Activated gamma-delta T cell (primary cell): ENCODE measurements around the gene C19orf44.
"Not testable (repeated sequence)": the region's sequence is repeated elsewhere in the genome, so short reads cannot be mapped to it uniquely, and the experiment has no call there.

Source experiments
- DNase-seq: peaks from one replicate; lab custom pipeline; 2025; lab: John Stamatoyannopoulos, UW
- total RNA-seq, 2 donors: gene quantifications; one replicate each; lab custom pipeline; 2026; lab: John Stamatoyannopoulos, UW

Gene C19orf44
- total RNA-seq, result 4.6 to 6.7 reads per million in 2 donors

DNA sequence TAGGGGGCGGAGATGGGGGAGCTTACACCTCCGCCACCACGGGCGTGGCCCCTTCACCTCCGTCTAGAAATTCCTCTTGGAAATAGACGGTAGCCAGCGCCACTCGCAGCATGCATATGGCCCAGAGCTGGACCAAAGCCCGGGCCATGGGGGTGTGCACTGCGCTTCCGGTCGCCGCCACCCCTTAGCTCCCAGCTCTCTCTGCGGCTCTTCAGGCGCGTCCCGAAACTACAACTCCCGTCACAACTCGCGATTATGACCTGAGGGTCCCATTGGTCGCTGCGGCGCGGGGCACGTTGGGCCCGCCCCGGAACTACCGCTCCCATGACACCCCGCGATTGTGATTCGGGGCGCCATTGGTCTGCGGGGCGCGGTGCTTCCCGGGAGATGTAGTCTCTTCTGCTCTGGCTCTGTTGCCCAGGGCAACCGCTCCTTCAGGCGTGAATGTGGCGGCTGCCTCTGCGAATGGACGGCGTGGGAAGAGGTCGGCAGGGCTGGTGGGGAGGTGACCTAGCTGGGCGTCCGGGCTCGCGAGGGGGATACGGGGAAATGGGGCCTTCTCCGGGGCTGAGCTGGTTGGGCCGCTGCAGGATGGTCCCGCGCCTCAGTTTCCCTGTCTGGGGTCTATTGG lies at the start of gene C19orf44, which contains the start of gene CALR3:
C19orf44 (plus strand) TSS at position 413 of the 631 bp plus-strand sequence. CDS start 4,399 bp downstream, outside the sequence.
CALR3 (minus strand) TSS at position 186 of the 631 bp plus-strand sequence; CDS start at position 148, 38 bp downstream.
- peak; percentile 92 for DNase-seq

DNA sequence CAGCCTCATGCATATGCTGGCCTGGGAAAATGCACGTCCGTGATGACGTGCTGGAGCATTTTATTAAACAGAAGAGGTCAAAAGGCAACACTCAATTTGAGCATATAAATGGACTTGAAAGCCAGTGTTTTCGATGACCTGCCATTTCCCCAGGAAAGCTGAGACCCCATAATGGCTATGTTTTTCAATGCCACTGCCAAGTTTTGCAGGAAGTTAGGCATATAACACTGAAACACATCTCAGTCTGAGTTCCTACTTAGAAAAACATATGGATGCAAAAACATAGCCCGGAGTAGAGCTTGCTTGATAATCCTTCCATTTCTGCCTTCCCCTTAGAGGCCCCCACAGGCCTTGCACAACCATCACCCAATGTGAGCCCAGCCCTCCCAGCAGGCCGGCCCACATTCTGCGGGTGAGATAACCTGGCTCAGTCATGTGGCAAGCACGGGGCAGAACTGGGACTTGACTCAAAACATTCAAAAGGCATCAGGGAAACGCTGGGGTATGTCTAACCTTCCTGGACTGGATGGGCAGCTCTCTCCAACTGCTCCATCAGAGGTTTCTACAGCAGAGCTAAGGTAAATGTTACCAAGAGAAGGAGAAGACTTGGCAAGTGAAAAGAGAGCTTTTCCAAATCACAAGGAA lies 49.3 kb upstream of the C19orf44 start:
- peak; percentile 43 for DNase-seq

DNA sequence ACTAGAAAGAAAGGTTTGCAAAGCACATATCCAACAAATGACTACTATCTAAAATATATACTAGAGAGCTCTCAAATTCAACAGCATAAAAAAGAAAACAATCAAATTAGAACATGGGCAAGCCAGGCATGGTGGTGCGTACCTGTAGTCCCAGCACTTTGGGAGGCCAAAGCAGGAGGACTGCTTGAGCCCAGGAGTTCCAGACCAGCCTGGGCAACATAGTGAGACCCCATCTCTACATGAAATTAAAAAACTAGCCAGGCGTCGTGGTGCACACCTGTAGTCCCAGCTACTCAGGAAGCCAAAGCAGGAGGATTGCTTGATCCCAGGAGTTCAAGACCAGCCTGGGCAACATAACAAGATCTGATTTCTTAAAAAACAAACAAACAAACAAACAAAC lies 47.3 kb upstream of the C19orf44 start:
- not testable (repeated sequence) for DNase-seq

DNA sequence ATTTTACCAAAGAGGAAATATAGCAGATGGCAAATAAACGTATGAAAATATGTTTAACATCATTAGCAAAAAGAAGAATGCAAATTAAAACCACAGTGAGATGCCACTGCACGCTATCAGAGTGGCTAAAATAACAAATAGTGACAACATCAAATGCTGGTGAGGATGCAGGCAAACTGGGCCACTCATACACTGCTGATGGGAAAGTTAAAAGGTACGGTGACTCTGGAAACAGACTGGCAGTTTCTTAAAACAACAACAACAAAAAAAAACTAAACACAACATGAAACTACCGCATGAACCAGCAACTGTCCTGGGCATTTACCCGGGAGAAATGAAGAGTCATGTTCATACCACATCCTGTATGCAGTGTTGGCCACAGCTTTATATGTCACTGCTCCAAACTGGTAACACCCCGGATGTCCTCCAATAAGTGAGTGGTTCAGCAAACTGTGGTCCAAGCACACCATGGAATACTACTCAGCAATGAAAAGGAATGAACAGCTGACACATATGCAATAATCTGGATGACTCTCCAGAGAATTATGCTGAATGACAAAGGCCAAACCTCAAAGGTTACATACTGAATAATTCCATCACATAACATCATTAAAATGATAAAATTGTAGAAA lies 46.7 kb upstream of the C19orf44 start:
- DNase-seq, result no peak

DNA sequence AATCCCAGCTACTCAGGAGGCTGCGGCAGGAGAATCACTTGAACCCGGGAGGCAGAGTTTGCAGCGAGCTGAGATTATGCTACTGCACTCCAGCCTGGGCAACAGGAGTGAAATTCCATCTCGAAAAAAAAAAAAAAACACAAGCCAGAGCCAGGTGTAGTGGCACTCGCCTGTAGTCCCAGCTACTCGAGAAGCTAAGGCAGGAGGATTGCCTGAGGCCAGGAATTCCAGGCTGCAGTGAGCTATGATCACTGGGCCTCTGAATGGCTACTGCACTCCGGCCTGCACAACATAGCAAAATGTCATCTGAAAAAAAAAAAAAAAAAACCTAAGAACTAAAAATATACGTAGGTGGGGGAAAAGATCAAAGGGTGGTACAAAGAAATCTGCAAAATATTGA lies 43.9 kb upstream of the C19orf44 start:
- DNase-seq, result no peak

DNA sequence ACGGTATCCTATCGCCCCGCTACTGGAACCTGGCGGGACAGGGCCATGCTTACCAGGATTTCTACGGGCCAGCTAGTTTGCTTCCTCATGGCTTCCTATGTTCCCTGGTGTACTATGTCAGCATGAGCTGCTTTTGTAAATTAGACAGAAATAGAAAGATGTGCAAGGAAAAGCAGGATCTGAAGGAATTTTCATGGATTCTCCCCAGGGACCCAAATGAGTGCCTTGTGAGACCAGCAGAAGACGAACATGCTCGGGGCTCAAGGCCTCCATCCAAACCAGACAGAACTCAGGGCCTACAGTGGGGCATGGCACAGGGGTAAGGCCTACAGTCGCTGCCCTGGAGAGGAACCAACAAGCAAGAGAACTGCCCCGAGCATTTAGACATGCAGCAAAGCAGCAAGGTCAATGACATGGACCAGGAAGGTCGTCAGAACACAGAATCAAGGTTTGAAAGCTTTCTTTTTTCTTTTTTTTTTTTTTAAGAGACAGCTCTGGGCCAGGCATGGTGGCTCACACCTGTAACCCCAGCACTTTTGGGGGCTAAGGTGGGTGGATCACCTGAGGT lies 41.8 kb upstream of the C19orf44 start:
- no peak for DNase-seq

DNA sequence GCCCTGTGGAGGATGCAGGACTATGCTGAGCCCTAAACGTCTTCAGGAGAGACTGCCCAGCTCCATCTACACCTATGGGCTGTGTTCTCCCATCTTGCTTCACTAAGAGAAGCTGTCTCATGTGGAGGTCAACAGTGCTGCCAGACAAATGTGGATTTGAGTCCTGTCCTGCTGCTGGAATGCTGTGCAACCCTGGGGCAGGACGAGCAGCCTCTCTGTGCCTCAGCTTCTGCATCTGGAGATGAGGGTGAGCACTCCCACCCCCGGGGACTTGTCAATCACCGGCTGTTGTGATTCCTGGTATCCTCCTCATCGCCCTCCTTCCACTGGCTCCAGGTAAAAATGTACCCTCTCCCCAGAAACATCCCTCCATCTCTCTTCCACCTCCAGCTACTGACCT lies 40.7 kb upstream of the C19orf44 start:
- DNase-seq, result no peak

DNA sequence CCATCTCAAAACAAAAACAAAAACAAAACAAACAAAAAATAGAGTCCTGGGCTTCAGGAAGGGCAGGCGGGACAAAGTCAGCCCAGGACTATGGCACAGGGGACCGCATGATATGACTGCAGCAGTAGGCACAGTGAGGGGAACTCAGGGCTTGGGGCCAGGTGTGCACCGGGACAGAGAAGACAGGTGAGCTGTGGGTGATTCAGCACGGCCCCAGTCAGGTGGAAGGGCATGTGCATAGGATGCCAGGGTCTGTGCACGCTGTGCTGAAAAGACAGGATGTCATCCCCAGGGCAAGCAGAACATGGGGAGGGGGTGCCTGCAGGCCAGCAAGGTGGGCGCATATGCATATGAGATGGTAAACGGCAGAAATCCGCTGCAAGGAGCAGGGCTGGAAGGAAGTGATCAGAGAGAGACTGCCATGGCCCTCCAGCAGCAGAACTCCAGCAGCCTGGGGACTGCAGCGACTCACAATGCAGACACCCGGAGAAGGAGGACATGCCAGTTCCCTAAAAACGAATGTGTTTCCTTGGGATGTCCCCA lies 39.5 kb upstream of the C19orf44 start:
- no peak for DNase-seq

DNA sequence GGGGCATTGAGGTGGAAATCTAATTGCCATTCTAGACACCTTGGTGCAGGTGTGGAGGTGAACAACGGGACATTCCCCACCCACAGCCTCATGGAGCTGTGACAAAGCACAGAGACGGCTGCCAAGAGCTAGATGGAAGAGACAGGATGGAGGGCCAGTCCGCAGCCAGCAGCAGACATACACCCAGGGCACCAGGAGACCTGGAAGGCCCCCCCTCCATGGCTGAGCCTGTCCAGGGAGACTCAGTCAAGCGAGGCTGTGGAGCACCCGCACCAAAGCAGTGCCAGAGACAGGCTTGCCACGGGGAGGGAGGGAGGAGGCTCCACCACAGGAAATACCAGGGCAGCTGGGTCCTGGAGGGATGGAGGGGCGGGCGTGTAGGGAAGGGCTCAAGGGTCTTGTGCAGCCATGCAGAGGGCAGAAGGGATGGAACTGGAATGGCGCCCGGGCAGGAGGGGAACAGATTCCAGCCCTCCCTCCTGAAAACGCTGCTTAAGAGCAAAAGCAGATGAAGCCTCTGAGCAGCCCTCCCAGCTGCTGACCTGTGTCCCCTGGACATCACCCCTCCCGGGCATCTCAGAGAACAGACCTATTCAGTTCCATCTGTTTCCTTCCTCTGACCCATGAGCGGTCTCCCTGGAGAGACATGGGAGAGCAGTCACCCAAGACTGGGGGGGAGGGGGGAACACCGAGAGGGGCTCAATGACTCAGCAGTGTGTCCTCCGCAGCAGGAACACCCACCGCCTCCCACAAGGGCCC lies 38.8 kb upstream of the C19orf44 start:
- no peak for DNase-seq

DNA sequence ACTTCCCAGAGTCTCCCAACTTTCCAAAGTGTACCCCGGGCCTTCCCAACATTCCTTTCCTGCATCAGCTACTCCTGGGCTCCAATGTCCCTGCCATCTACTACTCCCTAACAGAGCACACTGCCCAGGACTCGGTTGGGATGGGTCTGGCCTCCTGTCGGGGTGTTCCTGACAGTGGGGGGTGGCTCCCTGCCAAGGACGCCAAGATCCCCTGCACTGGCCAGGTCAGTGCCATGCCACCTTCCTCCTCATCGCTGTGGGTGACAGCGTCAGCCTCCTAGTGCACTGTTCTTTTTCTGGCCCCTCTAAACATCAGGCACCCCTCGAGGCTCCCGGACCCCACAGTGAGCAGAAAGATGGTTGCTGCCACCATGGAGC lies 38.3 kb upstream of the C19orf44 start:
- DNase-seq, result no peak

DNA sequence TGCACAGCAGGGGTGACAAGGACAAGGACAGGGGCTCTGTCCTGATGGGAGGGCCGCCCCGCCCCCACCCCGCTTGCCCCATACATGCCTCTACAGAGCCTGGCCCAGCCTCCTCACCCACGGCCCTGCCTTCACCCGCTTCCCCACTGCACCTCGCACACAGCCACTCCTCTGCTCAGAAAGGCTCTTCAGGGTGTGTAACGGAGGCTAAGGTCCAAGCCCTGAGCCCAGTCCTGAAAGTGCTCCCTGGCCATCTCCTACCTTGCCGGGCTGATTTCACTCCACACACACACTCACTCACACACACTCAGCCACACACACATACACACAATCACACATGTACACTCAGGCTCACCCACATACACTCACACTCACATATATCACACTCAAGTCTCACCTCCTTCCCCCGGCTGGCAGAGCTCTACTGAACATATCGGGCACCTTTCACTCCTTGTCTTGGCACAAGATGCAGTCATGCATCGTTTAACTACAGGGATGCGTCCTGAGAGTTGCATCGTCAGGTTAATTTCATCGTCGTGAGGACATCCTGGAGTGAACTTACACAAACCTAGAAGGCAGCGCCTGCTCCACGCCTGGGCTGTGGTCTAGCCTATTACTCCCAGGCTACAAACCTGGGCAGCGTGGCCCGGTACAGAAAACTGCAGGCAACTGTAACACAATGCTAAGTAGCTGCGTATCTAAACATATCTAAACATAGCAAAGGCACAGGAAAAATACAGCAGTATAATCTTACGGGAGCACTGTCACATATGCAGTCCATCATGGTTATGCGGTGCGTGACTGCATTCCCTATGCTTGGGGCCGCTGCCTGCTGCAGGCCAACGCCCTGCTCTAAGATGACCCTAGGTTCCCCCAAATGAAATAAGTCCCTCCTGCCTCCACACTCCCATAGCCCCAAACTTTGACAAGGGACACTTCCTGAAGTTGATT lies 37.5 kb upstream of the C19orf44 start:
- no peak for DNase-seq

DNA sequence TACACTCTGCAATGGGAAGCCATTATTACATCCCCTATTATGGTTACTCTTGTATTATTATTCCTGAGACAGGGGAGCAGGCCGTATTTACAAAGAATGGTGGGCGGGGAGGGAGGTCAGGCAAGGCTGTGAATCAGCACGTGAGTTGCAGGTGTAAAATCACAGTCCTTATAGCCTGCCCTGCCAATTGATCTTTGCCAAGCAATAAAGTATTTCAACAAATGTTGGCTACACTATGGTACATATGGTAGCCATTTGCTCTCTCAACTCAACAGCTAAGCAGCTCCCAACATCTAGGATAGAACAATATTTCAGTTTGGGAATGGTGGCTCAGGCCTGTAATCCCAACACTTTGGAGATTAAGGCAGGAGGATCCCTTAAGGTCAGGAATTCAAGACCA lies 36.5 kb upstream of the C19orf44 start:
- DNase-seq, result no peak

DNA sequence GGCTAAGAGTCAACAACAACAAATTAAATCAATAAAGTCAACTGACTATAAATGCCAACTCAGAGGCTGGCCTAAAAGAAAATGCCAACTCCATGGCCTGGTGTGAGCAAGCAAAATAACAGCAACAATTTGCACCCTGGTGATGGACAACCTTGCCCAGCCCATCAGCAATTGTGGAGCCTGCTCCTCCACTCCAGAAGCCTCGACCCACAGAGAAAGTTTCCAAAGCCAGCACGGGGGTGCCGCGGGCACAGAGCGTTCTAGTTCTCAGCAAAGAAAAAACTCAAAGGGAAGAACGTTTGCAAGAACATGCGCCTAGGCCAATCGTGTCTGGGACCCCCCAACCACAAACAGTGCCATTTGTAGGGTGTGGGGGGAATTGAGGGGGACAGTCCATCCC lies 35.7 kb upstream of the C19orf44 start:
- DNase-seq, result no peak

DNA sequence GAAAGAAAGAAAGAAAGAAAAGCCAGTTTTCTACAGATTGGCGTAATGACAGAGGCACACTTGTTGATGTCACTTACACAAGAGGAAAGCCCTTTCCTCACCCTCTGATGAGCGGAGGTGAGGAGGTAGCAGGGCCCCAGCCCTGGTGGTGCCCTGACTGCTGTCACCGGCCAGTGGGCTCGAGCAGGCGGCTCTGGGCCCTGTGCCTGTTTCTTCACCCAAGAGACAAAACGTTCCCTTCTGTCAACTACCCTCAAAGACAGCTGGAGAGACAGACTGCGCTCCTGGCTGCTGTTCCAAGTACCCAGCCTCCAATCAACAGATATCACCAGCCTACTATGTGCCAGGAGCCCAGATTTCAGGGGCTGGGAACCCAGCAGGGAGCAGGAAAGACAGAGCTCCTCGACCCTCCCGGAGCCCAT lies 34.6 kb upstream of the C19orf44 start:
- DNase-seq, result no peak

DNA sequence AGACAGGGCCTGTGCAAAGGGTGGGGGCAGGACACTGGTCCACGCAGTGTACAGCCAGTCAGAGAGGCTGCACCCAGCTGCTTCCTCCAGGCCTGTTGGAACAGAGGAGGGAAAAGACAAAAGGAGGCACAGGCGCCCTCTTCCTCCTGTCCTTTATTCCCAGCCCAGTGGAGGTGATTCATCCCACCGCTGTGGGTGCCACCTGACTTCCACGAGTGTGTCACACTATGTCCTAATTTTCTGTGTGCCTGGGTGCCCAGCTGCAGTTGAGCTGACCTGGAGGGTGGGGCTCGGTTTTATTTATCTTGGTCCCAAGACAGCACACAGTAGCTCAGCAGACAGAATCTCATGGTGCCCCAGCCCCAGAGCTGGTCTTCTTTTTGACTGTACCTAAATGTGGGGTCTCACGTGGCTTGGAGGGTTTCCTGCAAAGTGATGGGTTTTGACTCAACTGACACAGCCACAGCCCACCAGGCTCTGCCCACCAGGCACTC lies 33.4 kb upstream of the C19orf44 start:
- DNase-seq, result no peak

DNA sequence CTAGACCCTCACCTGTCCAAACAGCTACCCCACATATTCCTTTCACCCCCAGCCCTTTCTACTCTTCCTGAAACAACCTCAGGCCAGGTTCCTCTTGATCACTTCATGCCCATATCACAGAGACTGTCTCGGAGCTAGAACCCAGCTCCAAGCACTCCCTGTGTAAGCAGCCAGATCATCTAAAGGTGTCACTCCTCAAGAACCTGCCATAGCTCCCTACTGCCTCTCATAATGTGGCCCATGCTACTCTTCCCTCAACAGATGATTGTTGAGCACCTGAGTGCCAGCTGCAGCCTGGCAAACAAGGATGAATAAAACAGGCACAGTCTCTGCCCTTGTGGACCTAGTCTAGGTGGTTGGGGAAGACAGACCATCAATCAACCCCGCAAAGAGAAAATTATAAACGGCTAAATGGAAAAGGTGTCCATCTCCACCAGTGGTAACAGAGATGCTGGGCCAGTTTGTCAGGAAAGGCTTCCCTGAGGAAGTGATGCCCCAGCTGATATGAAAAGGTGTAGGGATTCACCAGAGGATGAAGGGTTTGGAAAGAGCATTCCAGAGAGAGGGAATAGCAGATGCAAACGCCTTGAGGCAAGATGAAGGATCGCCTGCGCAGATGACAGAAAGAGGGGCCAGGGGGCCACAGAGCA lies 32.7 kb upstream of the C19orf44 start:
- DNase-seq, result no peak

DNA sequence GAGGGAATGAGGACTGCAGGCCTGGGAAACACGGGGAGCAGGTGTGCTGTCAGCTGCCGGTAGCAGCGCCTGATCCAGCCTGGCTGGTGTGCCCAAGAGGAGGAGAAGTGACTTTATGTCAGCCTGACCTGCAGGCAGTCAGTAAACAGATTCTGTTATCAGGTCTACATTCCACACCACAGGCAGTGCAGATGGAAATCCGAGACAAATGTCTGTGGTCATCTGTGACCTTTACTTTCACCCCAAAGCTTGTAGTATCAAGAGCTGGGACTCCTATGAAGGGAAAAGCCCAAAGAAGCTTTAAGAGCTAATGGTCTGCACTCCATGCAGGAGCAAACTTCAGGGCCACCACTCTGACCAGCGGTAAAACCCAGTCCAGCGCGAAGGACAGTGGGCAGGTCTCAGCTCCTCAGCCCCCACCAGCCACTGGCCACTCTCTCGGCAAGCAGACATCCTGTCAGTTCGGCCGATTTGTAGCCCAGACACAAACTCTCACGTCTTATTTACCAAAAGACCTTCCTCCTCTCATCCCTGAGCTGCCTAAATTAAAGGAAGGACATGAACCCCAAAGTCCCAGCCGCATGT lies 32.1 kb upstream of the C19orf44 start:
- DNase-seq, result no peak

DNA sequence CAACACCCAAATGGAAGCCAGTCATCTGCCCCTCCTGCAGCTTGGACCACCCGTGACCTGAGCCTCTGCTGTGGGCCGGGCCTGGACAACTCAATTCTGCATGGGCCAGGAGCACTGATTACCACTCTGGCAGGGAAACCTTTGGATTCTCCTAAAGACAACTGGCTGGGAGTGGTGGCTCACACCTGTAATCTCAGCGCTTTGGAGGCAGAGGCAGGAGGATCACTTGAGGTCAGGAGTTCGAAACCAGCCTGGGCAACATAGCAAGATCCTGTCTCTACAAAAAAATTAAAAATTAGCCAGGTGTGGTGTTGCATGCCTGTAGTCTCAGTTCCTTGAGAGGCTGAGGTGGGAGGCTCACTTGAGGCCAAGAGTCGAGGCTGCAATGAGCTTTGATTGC lies 31.0 kb upstream of the C19orf44 start:
- no peak for DNase-seq

DNA sequence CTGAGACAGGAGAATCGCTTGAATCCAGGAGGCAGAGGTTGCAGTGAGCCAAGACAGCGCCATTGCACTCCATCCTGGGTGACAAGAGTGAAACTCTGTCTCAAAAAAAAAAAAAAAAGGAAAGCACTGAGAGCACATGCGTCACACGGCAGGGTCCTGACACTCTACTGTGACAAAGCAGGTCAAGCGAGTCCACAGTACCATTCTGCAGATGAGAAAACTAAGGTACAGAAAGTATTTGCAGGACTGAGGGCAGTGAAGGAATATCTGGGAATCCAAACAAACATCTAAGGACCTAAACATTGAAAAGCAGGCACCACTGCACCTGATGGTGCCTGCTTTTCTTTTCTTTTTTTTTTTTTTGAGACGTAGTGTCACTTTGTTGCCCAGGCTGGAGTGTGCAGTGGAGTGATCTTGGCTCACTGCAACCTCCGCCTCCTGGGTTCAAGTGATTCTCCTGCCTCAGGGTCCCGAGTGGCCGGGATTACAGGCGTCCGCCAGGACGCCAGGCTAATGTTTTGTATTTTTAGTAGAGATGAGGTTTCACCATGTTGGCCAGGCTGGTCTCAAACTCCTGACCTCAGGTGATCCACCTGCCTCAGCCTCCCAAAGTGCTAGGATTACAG lies 29.3 kb upstream of the C19orf44 start:
- not testable (repeated sequence) for DNase-seq
